H9 (cell line): ENCODE results near the gene HHEX. TPM values are rescaled to one million over a fixed set of nuclear protein-coding genes. Genes with fewer than 3 reads are reported as not detected.

Experiments
- DNase-seq: peaks from one replicate; pipeline ENCODE4 v3.0.0-alpha.2; 2017
- H2AFZ ChIP-seq: one replicate; pipeline ENCODE4 v1.6.1; 2013; ENCODE audit warnings: mild to moderate bottlenecking, low read length, control low read depth, moderate library complexity
- H2AK5ac ChIP-seq: 2 replicates; pipeline ENCODE4 v1.6.1; 2013; ENCODE audit warnings: low read length, control low read depth, mixed read lengths; ENCODE audit not compliant: insufficient read length
- H2BK120ac ChIP-seq: one replicate; pipeline ENCODE4 v1.6.1; 2013; ENCODE audit warnings: low read depth, mild to moderate bottlenecking, low read length, control low read depth, inconsistent platforms; ENCODE audit not compliant: poor library complexity, severe bottlenecking
- H2BK12ac ChIP-seq: 2 replicates; pipeline ENCODE4 v1.6.1; 2013; ENCODE audit warnings: low read length, control low read depth, mixed read lengths, low read depth; ENCODE audit not compliant: insufficient read length
- H2BK15ac ChIP-seq: 2 replicates; pipeline ENCODE4 v1.6.1; 2013; ENCODE audit warnings: low read depth, low read length, control low read depth
- H2BK20ac ChIP-seq: one replicate; pipeline ENCODE4 v1.6.1; 2013; ENCODE audit warnings: low read depth, mild to moderate bottlenecking, low read length, control low read depth, inconsistent platforms; ENCODE audit not compliant: poor library complexity, severe bottlenecking
- H2BK5ac ChIP-seq: 2 replicates; pipeline ENCODE4 v1.6.1; 2013; ENCODE audit warnings: low read length, control low read depth, mixed read lengths; ENCODE audit not compliant: insufficient read length
- H3K14ac ChIP-seq: 2 replicates; pipeline ENCODE4 v1.6.1; 2013; ENCODE audit warnings: low read length, control low read depth; ENCODE audit not compliant: insufficient read depth
- H3K18ac ChIP-seq: 2 replicates; pipeline ENCODE4 v1.6.1; 2013; ENCODE audit warnings: low read depth, mild to moderate bottlenecking, mixed read lengths, low read length, control low read depth; ENCODE audit not compliant: insufficient read length
- H3K23ac ChIP-seq: 2 replicates; pipeline ENCODE4 v1.6.1; 2013; ENCODE audit warnings: low read length, control low read depth, mixed read lengths, low read depth; ENCODE audit not compliant: insufficient read length
- H3K23me2 ChIP-seq: 2 replicates; pipeline ENCODE4 v1.6.1; 2013; ENCODE audit warnings: low read depth, mild to moderate bottlenecking, mixed read lengths, low read length, control low read depth; ENCODE audit not compliant: insufficient read length, poor library complexity, severe bottlenecking
- H3K27ac ChIP-seq: 2 replicates; pipeline ENCODE4 v1.5.1; 2013; ENCODE audit warnings: low read length, control low read depth, mixed read lengths, low read depth; ENCODE audit not compliant: insufficient read length
- H3K27me3 ChIP-seq: 2 replicates; pipeline ENCODE4 v1.6.1; 2013; ENCODE audit warnings: low read length, control low read depth, inconsistent platforms; ENCODE audit not compliant: insufficient read depth
- H3K4ac ChIP-seq: 2 replicates; pipeline ENCODE4 v1.6.1; 2013; ENCODE audit warnings: low read depth, mild to moderate bottlenecking, control low read depth, inconsistent platforms, low read length, moderate library complexity
- H3K4me1 ChIP-seq: 2 replicates; pipeline ENCODE4 v1.6.1; 2013; ENCODE audit warnings: low read length, control low read depth, inconsistent platforms; ENCODE audit not compliant: insufficient read depth
- H3K4me2 ChIP-seq: 2 replicates; pipeline ENCODE4 v1.6.1; 2013; ENCODE audit warnings: low read length, control low read depth, mixed read lengths; ENCODE audit not compliant: insufficient read length, insufficient read depth
- H3K56ac ChIP-seq: 2 replicates; pipeline ENCODE4 v1.6.1; 2013; ENCODE audit warnings: low read depth, mild to moderate bottlenecking, mixed read lengths, low read length, control low read depth; ENCODE audit not compliant: insufficient read length
- H3K79me1 ChIP-seq: 2 replicates; pipeline ENCODE4 v1.6.1; 2013; ENCODE audit warnings: low read depth, mild to moderate bottlenecking, moderate library complexity, low read length, control low read depth, inconsistent platforms; ENCODE audit not compliant: insufficient read depth, poor library complexity, severe bottlenecking
- H3K79me2 ChIP-seq: 2 replicates; pipeline ENCODE4 v1.6.1; 2013; ENCODE audit warnings: low read length, control low read depth, inconsistent platforms; ENCODE audit not compliant: insufficient read depth
- H3K9ac ChIP-seq: 2 replicates; pipeline ENCODE4 v1.6.1; 2013; ENCODE audit warnings: low read length, control low read depth, mixed read lengths; ENCODE audit not compliant: insufficient read length; ENCODE audit errors: extremely low read depth
- H3K9me3 ChIP-seq: one replicate; pipeline ENCODE4 v1.6.1; 2013; ENCODE audit warnings: low read depth, low read length, inconsistent platforms; ENCODE audit not compliant: control insufficient read depth
- H3T11ph ChIP-seq: one replicate; pipeline ENCODE4 v1.6.1; 2013; ENCODE audit warnings: mild to moderate bottlenecking, low read length, control low read depth, inconsistent platforms
- H4K20me1 ChIP-seq: one replicate; pipeline ENCODE4 v1.6.1; 2013; ENCODE audit not compliant: control insufficient read depth, insufficient read length, insufficient read depth
- H4K5ac ChIP-seq: 2 replicates; pipeline ENCODE4 v1.6.1; 2013; ENCODE audit warnings: low read depth, mild to moderate bottlenecking, mixed read lengths, low read length, control low read depth; ENCODE audit not compliant: insufficient read length
- H4K8ac ChIP-seq: replicated peaks from 2 replicates; pipeline ENCODE4 v1.6.1; 2013; ENCODE audit warnings: low read length, control low read depth, mixed read lengths, low read depth; ENCODE audit not compliant: insufficient read length
- H4K91ac ChIP-seq: 2 replicates; pipeline ENCODE4 v1.6.1; 2013; ENCODE audit warnings: low read depth, mild to moderate bottlenecking, moderate library complexity, mixed read lengths, low read length, control low read depth; ENCODE audit not compliant: insufficient read length
- H3K27ac Mint-ChIP-seq, 3 experiments: 2 replicates in 2 of 3; 3 replicates in 1 of 3; pipeline ENCODE4 v1.8.0; 2020 to 2021; ENCODE audit warnings: mixed read lengths in 3 of 3, mild to moderate bottlenecking in 1 of 3, moderate library complexity in 1 of 3
- H3K27me3 Mint-ChIP-seq: 2 replicates; pipeline ENCODE4 v1.8.0; 2021; ENCODE audit warnings: low read depth, mild to moderate bottlenecking, moderate library complexity, mixed read lengths
- H3K36me3 Mint-ChIP-seq, 3 experiments: 2 replicates in 2 of 3; 3 replicates in 1 of 3; pipeline ENCODE4 v1.8.0; 2020 to 2021; ENCODE audit warnings: low read depth in 3 of 3, mixed read lengths in 3 of 3; ENCODE audit not compliant: insufficient read depth in 1 of 3
- H3K4me1 Mint-ChIP-seq, 2 experiments: 2 replicates each; pipeline ENCODE4 v1.8.0; 2020; ENCODE audit warnings: mixed read lengths in 2 of 2
- H3K4me3 Mint-ChIP-seq, 2 experiments: 2 replicates in 1 of 2; 3 replicates in 1 of 2; pipeline ENCODE4 v1.8.0; 2020 to 2021; ENCODE audit warnings: mild to moderate bottlenecking in 2 of 2, mixed read lengths in 2 of 2, moderate library complexity in 1 of 2
- H3K9me3 Mint-ChIP-seq, 2 experiments: 2 replicates in 1 of 2; 3 replicates in 1 of 2; pipeline ENCODE4 v1.8.0; 2020; ENCODE audit warnings: mild to moderate bottlenecking in 2 of 2, mixed read lengths in 2 of 2, moderate library complexity in 1 of 2
- CTCF ChIP-seq: fragments of 200-600 bp; sonication (generic); conservative IDR thresholded peaks from 3 replicates; pipeline ENCODE4 v1.8.0; 2021; ENCODE audit warnings: antibody characterized with exemption, mild to moderate bottlenecking
- WGBS: extraction: QIAGEN DNeasy Blood & Tissue Kit; methylation state at CpG from one replicate; pipeline ENCODE4 v1.1.7; 2013; ENCODE audit warnings: missing lambda C conversion rate, low lambda C conversion rate, mixed read lengths; ENCODE audit not compliant: insufficient read length; ENCODE audit errors: extremely low coverage; 5-methylcytosine and 5-hydroxymethylcytosine counted together
- total RNA-seq: library from RNA; stranded (reverse); gene quantifications from 2 replicates; pipeline ENCODE4 v1.2.1, GENCODE V29; 2021

Gene HHEX
- total RNA-seq, 1 experiment from 2014 or later: 2.2 TPM

DNA sequence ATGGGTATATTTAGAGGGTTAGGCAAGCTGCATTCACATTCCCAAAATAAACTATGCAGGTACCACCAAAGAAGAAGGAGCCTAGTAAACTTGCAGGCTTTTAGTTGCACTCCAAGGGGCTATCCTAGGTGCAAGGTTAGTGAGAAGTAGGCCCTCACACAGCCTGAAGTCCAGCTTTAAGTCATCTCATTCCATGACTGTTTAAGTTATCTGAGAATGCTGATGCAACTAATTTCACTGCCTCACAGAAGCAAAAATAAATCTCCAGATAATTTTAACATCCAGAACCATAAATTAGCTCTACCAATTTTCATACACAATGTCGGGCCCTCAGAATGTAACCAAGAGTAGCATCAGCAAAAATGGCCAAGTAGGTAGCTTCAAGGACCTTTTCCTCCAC is 34.3 kb upstream of the HHEX start:
- H3K4me1 Mint-ChIP-seq: peaks cover 6 to 9% of the 10 kb centered on the region in 2 experiments
- Histone ChIP-seq H2AFZ (no peak overlapping the region), H3K27me3 (no peaks in the 10 kb centered on the region), H3K27ac (no peak overlapping the region), H4K8ac (no peak overlapping the region), H4K5ac (no peak overlapping the region), H3K79me1 (no peaks in the 10 kb centered on the region), H3K14ac (no peak overlapping the region), H3K9me3 (no peaks in the 10 kb centered on the region), H3K9ac (no peak overlapping the region), H3K23me2 (no peaks in the 10 kb centered on the region), H2BK15ac (no peak overlapping the region), H3K79me2 (no peaks in the 10 kb centered on the region), H2AK5ac (no peak overlapping the region), H2BK12ac (no peak overlapping the region), H3K4me1 (no peaks in the 10 kb centered on the region), H2BK120ac (no peak overlapping the region), H4K20me1 (no peaks in the 10 kb centered on the region), H3K56ac (no peak overlapping the region), H3K4ac (no peak overlapping the region), H3K18ac (no peak overlapping the region), H3K4me2 (no peak overlapping the region), H2BK5ac (no peak overlapping the region), H2BK20ac (no peak overlapping the region), H3K23ac (no peak overlapping the region), H3T11ph (no peak overlapping the region), H4K91ac (no peak overlapping the region)
- H3K36me3 Mint-ChIP-seq: peaks cover 6 to 38% (median 37%) of the 10 kb centered on the region in 3 experiments; a peak in 6 of 7 replicates
- H3K27me3 Mint-ChIP-seq: no peaks in the 10 kb centered on the region; the same call in 1 of the 2 replicates
- H3K27ac Mint-ChIP-seq: peak overlapping the region in 2 of 3 experiments; percentile 58 to 75; a peak in 5 of 7 replicates
- DNase-seq: no peak
- no peak overlapping the region for H3K4me3 Mint-ChIP-seq
- WGBS: no CpG with 5 or more reads among the region's 1 CpG
- H3K9me3 Mint-ChIP-seq: no peaks in the 10 kb centered on the region
- TF ChIP-seq CTCF: no peak
